GM12892 (cell line): ENCODE results near the gene PCGF3.
"Not testable (repeated sequence)": the region's sequence is repeated elsewhere in the genome, so short reads cannot be mapped to it uniquely, and the experiment has no call there.

Source experiments
- DNase-seq: peaks from one replicate; pipeline ENCODE4 v3.0.0; 2011; ENCODE audit not compliant: insufficient read length
- FAIRE-seq: peaks from 2 replicates; lab custom pipeline; 2011; peaks lifted over from hg19 to GRCh38; lab: Jason Lieb, UNC
- POLR2A ChIP-seq: IDR thresholded peaks from 2 replicates; pipeline ENCODE4 v1.6.1; 2011; ENCODE audit warnings: low read depth, low read length, control low read depth
- POLR2AphosphoS5 ChIP-seq: IDR thresholded peaks from 2 replicates; pipeline ENCODE4 v1.6.1; 2011; ENCODE audit warnings: low read depth, low read length, control low read depth
- TAF1 ChIP-seq: IDR thresholded peaks from 2 replicates; pipeline ENCODE4 v1.6.1; 2011; ENCODE audit warnings: low read depth, mild to moderate bottlenecking, control low read depth, low read length, borderline replicate concordance

Gene PCGF3

DNA sequence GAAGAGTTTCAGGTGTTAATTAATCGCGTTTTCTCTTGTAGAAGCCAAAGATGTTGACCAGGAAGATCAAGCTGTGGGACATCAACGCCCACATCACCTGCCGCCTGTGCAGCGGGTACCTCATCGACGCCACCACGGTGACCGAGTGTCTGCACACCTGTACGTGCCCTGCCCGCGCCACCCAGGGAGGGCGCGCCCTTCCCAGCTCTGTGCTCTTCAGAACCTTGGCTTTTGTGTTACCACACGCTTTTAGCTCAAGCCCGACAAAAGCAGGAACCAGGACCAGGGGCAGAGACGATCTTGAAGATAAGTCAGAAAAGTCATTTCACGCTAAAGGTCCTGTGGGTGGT is 28.0 kb downstream of the PCGF3 start:
- no peak for FAIRE-seq
- no peak for TF ChIP-seq POLR2AphosphoS5
- TF ChIP-seq TAF1, result no peak
- no peak for TF ChIP-seq POLR2A
- DNase-seq, result no peak

DNA sequence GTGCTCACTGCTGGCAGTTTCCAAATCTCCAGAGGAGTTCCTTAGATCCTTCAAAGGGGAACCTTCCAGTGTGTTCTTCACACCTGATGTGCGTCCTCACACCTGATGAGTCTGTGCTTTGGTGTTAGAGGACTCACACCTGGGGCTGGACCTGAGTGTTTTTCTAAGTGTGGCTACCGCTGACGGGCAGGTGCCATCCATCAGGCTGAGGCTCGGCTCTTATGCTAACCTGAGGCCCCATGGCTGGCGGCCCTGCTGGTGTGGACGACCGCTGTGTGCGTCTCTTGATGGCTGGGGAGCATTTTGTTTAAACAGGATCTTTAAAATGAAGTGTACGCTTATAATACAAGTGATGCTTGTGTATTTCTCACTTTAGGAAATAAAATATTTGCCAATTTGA is 28.4 kb downstream of the PCGF3 start:
- TF ChIP-seq POLR2A, result no peak
- TF ChIP-seq TAF1, result no peak
- TF ChIP-seq POLR2AphosphoS5, result no peak
- FAIRE-seq, result no peak
- no peak for DNase-seq

DNA sequence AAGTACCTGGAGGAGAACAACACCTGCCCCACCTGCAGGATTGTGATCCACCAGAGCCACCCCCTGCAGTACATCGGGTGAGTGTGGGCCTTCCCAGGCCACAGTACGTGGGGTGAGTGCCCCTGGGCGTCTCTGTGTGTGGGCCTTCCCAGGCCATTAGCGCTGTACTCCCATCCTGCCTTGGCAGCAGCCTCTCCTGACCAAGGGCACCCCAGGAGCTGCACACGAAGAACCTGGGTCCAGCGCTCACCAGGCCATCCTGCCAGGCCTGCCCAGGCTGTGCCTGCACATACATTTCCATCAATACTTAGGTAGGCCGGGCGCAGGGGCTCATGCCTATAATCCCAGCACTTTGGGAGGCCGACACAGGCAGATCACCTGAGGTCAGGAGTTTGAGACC is 29.3 kb downstream of the PCGF3 start:
- TF ChIP-seq POLR2A (no peak), POLR2AphosphoS5 (no peak), TAF1 (no peak)
- FAIRE-seq (no peak), DNase-seq (no peak)

GRCh38 chr4:735583-735982 is 30.0 kb downstream of the PCGF3 start:
- TF ChIP-seq POLR2A (no peak), POLR2AphosphoS5 (no peak), TAF1 (no peak)
- no peak for FAIRE-seq
- no peak for DNase-seq

- not testable (repeated sequence) for DNase-seq, FAIRE-seq
These were observed 30.9 kb downstream of the PCGF3 start for GRCh38 chr4:736561-736960.

DNA sequence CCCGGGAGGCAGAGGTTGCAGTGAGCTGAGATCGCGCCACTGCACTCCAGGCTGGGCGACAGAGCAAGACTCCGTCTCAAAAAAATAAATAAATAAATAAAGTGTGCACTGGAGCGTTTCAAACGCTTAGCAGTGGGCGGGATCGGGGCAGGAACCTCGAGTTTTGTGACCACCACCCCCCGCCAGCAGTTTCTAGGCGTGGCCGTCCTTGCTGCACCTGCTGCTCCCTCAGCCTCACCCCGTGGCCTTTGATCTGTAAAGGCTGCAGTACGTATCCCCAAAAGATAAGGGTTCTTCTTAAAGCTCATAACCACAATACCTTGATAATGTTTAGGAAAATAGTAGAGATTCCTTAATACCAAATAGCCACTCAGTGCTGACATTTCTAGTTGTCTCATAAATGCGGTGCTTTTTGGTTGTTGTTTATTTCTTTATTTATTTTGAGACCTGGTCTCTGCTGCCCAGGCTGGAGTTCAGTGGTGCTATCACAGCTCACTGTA is 33.2 kb downstream of the PCGF3 start:
- no peak for FAIRE-seq
- no peak for DNase-seq
- no peak for TF ChIP-seq TAF1
- no peak for TF ChIP-seq POLR2A
- no peak for TF ChIP-seq POLR2AphosphoS5

DNA sequence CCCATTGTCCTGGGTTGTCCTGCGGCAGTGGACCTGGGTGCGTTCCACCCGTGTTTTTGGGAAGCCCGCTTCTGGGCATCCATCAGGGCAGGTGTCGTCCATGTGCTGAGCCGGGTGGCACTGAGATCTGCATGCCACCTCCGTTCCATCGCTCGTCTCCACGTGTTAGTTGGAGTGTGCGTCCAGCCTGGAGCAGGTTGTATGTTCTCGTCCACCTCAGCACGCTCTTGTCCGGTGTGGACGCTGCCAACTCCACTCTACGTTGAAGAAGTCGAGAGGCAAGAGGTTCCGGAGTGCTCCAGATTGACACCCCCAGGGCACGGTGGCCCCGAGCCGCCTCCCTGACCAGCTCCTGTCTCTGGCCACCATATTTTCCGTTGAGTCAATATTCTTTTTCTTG is 33.9 kb downstream of the PCGF3 start:
- no peak for DNase-seq
- no peak for FAIRE-seq
- TF ChIP-seq POLR2AphosphoS5, result no peak
- TF ChIP-seq TAF1, result no peak
- TF ChIP-seq POLR2A, result no peak

DNA sequence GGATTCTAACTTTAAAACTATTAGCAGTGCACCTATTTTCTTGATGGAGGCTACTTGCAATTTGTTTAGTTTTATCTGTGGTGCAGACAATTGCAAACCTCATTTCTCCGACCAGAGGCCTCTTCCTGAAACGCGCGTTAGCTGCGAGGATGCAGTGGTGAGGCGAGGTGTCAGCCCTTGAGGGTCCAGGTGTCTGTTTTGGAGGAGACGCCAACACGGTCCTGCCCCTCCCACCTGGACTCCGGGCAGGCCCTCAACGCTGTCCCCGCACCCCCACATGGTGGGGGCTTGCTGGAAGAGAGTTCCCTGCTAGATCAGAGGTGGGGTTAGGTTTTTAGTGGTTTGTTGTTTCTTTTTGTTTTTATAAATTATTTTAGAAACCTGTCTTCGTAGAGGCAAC is 34.4 kb downstream of the PCGF3 start:
- TF ChIP-seq POLR2AphosphoS5, result no peak
- TF ChIP-seq TAF1, result no peak
- TF ChIP-seq POLR2A, result no peak
- no peak for FAIRE-seq
- no peak for DNase-seq

DNA sequence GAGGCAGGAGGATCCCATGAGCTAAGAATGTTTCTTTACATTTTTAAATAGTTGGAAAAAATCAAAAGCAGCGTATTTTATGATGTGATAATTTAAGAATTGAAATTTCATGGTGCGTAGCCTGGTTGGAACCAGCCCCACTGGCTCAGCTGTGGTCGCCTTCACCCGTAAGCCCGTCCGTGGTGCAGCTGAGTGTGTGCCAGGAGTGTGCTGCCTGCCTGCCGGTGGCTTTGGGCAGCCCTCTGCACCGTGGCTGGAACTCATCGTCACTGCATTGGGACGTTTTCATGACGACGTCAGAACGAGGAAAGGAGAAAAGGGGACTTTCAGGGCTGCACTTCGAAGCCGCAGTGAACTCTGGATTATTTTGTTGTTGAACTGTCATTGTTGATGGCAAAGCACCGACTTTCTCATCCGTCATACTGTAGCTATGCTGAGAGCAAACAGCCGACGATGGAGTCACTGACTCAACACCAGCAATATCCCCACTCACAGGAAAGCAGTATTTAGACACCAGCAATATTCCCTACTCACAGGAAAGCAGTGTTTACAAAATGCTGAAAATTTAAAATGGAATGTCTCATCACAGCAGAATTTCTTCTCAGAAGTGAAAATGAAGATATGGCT is 35.1 kb downstream of the PCGF3 start:
- FAIRE-seq, result no peak
- no peak for TF ChIP-seq POLR2A
- no peak for TF ChIP-seq POLR2AphosphoS5
- TF ChIP-seq TAF1, result no peak

GRCh38 chr4:742096-742741 is 36.6 kb downstream of the PCGF3 start:
- no peak for TF ChIP-seq POLR2A
- no peak for TF ChIP-seq POLR2AphosphoS5
- FAIRE-seq (peak; percentile 58), DNase-seq (no peak)

More for the DNA sequence above, 35.1 kb downstream of the PCGF3 start:
- DNase-seq, result no peak

DNA sequence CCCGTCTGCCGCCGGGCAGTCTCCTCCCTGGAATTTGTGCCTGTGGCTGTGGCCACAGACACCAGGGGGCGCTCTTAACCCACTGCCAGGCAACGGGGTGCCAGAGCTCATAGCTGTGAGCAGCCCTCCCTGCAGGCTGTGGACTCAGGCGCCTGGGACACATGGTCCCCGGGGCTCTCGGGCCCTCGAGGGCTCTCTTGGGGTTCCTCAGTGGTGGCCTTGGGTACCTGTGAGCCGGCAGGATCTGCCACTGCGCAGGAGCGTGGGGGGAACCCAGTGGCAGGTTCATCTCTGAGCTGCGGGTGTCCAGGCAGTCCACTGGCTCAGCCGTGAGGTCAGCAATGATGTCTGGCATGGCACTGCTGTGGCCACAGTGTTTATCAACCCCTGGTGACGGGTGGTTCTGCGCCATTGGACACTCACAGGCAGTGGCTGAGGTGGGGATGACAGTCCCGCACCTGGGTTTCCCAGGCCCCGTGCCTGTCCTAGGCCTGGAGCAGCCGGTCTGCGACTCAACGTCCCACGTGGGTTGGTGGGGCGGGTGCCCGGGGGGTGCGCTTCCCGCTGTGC is 37.2 kb downstream of the PCGF3 start:
- FAIRE-seq (peak; percentile 14), DNase-seq (peak; percentile 93)
- no peak for TF ChIP-seq POLR2A
- TF ChIP-seq TAF1, result no peak
- no peak for TF ChIP-seq POLR2AphosphoS5

- FAIRE-seq, result no peak
- no peak for DNase-seq
- TF ChIP-seq TAF1 (no peak), POLR2A (no peak), POLR2AphosphoS5 (no peak)
These were observed 38.0 kb downstream of the PCGF3 start for GRCh38 chr4:743463-744211.
